Caco-2 (cell line): ENCODE results near the gene TFF1. TPM values are rescaled to one million over a fixed set of nuclear protein-coding genes. Genes with fewer than 3 reads are reported as not detected.

ENCODE experiments used
- BruUV-seq: library from RNA; stranded (reverse); fragments of 400-500 nt; replicated peaks from 2 replicates; lab custom pipeline; 2021; lab: Mats Ljungman, UMichigan
- CTCF ChIA-PET: fragments of 300-600 bp; sonication (Branson Sonifier 250); formaldehyde crosslinking; loops from one replicate; lab custom pipeline; 2022; ENCODE audit warnings: antibody characterized with exemption; lab: Charles Lee
- POLR2A ChIA-PET: fragments of 300-600 bp; sonication (Branson Sonifier 250); formaldehyde crosslinking; loops from one replicate; lab custom pipeline; 2022; ENCODE audit warnings: antibody characterized with exemption; lab: Charles Lee
- DNase-seq, 2 experiments: peaks; one replicate each; pipeline versions ENCODE4 v3.0.0 to v3.0.0-alpha.2; 2020 to 2022
- H3K27me3 ChIP-seq: replicated peaks from 2 replicates; pipeline ENCODE4 v1.6.0; 2011; ENCODE audit warnings: low read length; ENCODE audit not compliant: control insufficient read depth, insufficient read depth
- H3K36me3 ChIP-seq: 2 replicates; pipeline ENCODE4 v1.5.1; 2011; ENCODE audit warnings: low read length; ENCODE audit not compliant: control insufficient read depth, insufficient read depth
- H3K4me1 ChIP-seq: fragments of 250-450 bp; sonication (Bioruptor Pico); 2 replicates; pipeline ENCODE4 v1.5.1; 2020; ENCODE audit warnings: mild to moderate bottlenecking
- H3K4me3 ChIP-seq: 2 replicates; pipeline ENCODE4 v1.5.1; 2011; ENCODE audit warnings: low read depth, mild to moderate bottlenecking, control low read depth, low read length
- H3K9me3 ChIP-seq: fragments of 250-450 bp; sonication (Bioruptor Pico); 2 replicates; pipeline ENCODE4 v1.5.1; 2020; ENCODE audit warnings: mild to moderate bottlenecking, moderate library complexity
- H3K27ac Mint-ChIP-seq: one replicate; pipeline ENCODE4 v1.8.0; 2022; ENCODE audit warnings: mixed read lengths; ENCODE audit not compliant: unreplicated experiment
- H3K27me3 Mint-ChIP-seq: one replicate; pipeline ENCODE4 v1.8.0; 2022; ENCODE audit warnings: mixed read lengths; ENCODE audit not compliant: insufficient read depth, unreplicated experiment
- H3K36me3 Mint-ChIP-seq: one replicate; pipeline ENCODE4 v1.8.0; 2022; ENCODE audit warnings: mild to moderate bottlenecking, mixed read lengths; ENCODE audit not compliant: insufficient read depth, unreplicated experiment
- H3K4me1 Mint-ChIP-seq: one replicate; pipeline ENCODE4 v1.8.0; 2022; ENCODE audit warnings: low read depth, mixed read lengths; ENCODE audit not compliant: unreplicated experiment
- H3K4me3 Mint-ChIP-seq: one replicate; pipeline ENCODE4 v1.8.0; 2022; ENCODE audit warnings: mild to moderate bottlenecking, moderate library complexity, mixed read lengths; ENCODE audit not compliant: unreplicated experiment
- H3K9me3 Mint-ChIP-seq: one replicate; pipeline ENCODE4 v1.8.0; 2022; ENCODE audit warnings: mixed read lengths; ENCODE audit not compliant: unreplicated experiment
- intact Hi-C: fragments of 100-400 bp; cut with micrococcal nuclease; formaldehyde crosslinking; loops from one replicate; pipeline ENCODE4 v1.10.0; 2022; ENCODE audit not compliant: unreplicated experiment
- total RNA-seq: library from RNA; stranded (reverse); gene quantifications from 2 replicates; pipeline ENCODE4 v1.2.3, GENCODE V29; 2022
- TF ChIP-seq, protein P1 (sequence below), 2 experiments: fragments of 200-600 bp in 1 of 2; IDR thresholded peaks; 1 replicate in 1 of 2; 2 replicates in 1 of 2; pipeline versions ENCODE4 v1.5.1 to v1.8.0; 2011 to 2022; ENCODE audit warnings: antibody characterized with exemption in 1 of 2, control low read depth in 1 of 2, inconsistent platforms in 1 of 2, low read depth in 1 of 2, low read length in 1 of 2, mild to moderate bottlenecking in 1 of 2, moderate library complexity in 1 of 2; ENCODE audit not compliant: insufficient read depth in 1 of 2, severe bottlenecking in 1 of 2, unreplicated experiment in 1 of 2

TFF1 gene
- total RNA-seq, 1 experiment from 2014 or later, result 9.8 TPM

DNA sequence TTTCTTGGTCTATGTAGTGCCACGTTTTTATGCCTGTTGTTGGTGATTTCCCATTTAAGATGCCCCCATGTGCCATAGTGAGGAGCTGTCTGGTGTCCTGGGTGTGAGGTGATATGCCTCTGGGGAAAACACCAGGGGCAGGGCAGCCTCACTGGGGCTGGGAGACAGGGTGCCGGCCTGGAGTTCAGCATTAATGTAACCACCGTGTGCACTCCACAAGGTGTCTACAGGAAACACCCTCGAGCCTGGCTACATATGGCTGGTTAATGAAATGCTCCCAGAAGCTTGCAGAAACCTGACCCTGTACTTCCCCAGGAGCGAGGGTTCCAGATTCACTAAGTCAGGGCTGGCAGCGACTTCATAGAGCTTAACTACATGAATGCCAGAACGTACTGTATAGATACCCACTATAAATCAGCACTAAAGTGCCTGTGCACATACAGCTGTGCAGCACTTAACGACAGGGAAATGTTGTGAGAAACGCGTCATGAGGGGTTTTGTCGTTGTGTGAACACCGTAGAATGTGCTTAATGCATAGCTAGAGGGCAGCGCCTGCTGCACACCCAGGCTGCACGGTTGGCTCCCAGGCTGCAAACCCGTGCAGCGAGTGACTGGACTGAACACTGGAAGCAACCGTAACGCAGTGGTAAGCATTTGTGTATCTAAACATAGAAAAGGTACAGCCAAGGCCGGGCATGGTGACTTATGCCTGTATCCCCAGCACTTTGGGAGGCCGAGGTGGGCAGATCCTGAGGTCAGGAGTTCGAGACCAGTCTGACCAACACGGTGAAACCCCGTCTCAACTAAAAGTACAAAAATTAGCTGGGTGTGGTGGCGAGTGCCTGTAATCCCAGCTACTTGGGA is 25.9 kb downstream of the TFF1 start:
- H3K36me3 ChIP-seq, result no peaks in the 10 kb centered on the region
- ChIA-PET POLR2A (no interaction called here), CTCF (no interaction called here)
- H3K4me1 ChIP-seq, result no peaks in the 10 kb centered on the region
- TF ChIP-seq, protein P1, sequence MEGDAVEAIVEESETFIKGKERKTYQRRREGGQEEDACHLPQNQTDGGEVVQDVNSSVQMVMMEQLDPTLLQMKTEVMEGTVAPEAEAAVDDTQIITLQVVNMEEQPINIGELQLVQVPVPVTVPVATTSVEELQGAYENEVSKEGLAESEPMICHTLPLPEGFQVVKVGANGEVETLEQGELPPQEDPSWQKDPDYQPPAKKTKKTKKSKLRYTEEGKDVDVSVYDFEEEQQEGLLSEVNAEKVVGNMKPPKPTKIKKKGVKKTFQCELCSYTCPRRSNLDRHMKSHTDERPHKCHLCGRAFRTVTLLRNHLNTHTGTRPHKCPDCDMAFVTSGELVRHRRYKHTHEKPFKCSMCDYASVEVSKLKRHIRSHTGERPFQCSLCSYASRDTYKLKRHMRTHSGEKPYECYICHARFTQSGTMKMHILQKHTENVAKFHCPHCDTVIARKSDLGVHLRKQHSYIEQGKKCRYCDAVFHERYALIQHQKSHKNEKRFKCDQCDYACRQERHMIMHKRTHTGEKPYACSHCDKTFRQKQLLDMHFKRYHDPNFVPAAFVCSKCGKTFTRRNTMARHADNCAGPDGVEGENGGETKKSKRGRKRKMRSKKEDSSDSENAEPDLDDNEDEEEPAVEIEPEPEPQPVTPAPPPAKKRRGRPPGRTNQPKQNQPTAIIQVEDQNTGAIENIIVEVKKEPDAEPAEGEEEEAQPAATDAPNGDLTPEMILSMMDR (IDR thresholded peaks at IDR 0.05; ENCODE audit: insufficient read depth in 1 of 2, low read depth in 1 of 2, low read length in 1 of 2, severe bottlenecking in 1 of 2, unreplicated experiment in 1 of 2), result no peak
- H3K36me3 Mint-ChIP-seq, result no peaks in the 10 kb centered on the region
- H3K27ac Mint-ChIP-seq, result no peak overlapping the region
- DNase-seq, result peak in 1 of 2 experiments; percentile 14
- H3K4me3 ChIP-seq, result no peak overlapping the region
- no peaks in the 10 kb centered on the region for H3K27me3 ChIP-seq
- BruUV-seq, result no TSS peak
- no peaks in the 10 kb centered on the region for H3K9me3 ChIP-seq
- no peaks in the 10 kb centered on the region for H3K27me3 Mint-ChIP-seq
- intact Hi-C loops, result no loop called here
- H3K9me3 Mint-ChIP-seq, result no peaks in the 10 kb centered on the region
- H3K4me3 Mint-ChIP-seq, result no peak overlapping the region
- H3K4me1 Mint-ChIP-seq, result peaks cover 10% of the 10 kb centered on the region

DNA sequence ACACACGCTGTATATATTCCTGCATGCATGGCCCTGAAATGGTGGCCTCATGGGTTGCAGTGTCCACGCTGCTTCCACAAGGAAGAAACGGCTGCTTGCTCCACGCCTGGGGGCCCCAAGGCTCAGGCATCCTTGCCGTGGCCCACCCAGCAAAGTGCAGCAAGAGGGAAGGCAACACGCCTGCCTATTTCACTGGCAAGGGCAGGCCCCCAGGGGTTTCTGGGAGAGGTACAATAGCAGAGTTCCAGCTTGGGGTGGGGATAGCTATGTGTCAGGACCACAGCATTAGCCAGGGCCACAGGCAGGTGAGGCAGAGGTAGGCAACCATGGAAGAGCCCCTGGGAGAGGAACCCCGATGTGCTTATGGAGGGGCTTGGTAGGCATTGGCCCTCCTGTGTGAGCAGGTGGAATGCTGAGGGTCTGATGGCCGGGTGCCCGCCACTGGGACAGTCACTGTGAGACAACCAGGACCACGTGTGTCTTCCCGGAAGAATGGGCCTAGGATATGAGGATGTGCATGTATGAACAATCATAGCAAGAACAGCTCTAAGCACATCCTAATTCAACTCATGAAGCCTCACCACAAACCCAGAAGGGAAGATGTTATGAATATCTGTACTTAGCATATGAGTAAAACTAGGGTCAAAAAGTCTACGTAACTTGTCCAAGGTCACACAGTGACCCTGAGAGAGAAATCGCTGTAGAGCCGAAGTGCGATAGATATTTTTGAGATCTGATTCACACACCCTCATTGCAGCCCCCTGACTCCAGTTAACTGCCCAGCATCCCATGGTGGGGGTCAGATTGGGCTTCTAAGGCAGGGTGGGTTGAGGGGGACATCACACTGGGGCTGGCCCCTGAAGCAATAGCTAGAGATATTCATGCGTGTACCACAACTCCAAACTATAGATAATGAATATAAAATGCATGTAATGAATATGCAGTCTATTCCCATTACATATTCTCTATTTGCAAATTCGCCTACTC is 27.3 kb downstream of the TFF1 start:
- TF ChIP-seq, protein P1 (IDR thresholded peaks at IDR 0.05; ENCODE audit: insufficient read depth in 1 of 2, low read depth in 1 of 2, low read length in 1 of 2, severe bottlenecking in 1 of 2, unreplicated experiment in 1 of 2), result no peak
- no peak overlapping the region for H3K27ac Mint-ChIP-seq
- DNase-seq, result peak in 1 of 2 experiments; percentile 14
- H3K4me1 ChIP-seq, result no peaks in the 10 kb centered on the region
- H3K36me3 Mint-ChIP-seq, result no peaks in the 10 kb centered on the region
- H3K9me3 Mint-ChIP-seq, result peaks cover 3% of the 10 kb centered on the region
- H3K4me1 Mint-ChIP-seq, result peaks cover 11% of the 10 kb centered on the region
- no TSS peak for BruUV-seq
- intact Hi-C loops, result loop anchor here (1.0 kb wide), 1 partner anchor 42 kb away; no protein-coding TSS in a partner anchor
- CTCF ChIA-PET, result interaction anchor here (0.9 to 1.9 kb wide), 5 partner anchors 24 to 111 kb away, joined by 3 to 7 read pairs (median 6); partner anchors contain the start of gene TFF3
- POLR2A ChIA-PET, result no interaction called here
- no peak overlapping the region for H3K4me3 Mint-ChIP-seq
- no peaks in the 10 kb centered on the region for H3K36me3 ChIP-seq
- no peaks in the 10 kb centered on the region for H3K27me3 Mint-ChIP-seq
- H3K9me3 ChIP-seq, result no peaks in the 10 kb centered on the region
- H3K4me3 ChIP-seq, result no peak overlapping the region
- no peaks in the 10 kb centered on the region for H3K27me3 ChIP-seq
